GM19372 (cell line): ENCODE measurements around the gene SLC25A39.

Experiments
- ATAC-seq: cut with Tn5 transposase; IDR thresholded peaks from one replicate; pipeline ENCODE4 v1.9.1; 2021; ENCODE audit warnings: mild to moderate bottlenecking, low read depth, moderate library complexity; ENCODE audit not compliant: unreplicated experiment

SLC25A39 gene

DNA sequence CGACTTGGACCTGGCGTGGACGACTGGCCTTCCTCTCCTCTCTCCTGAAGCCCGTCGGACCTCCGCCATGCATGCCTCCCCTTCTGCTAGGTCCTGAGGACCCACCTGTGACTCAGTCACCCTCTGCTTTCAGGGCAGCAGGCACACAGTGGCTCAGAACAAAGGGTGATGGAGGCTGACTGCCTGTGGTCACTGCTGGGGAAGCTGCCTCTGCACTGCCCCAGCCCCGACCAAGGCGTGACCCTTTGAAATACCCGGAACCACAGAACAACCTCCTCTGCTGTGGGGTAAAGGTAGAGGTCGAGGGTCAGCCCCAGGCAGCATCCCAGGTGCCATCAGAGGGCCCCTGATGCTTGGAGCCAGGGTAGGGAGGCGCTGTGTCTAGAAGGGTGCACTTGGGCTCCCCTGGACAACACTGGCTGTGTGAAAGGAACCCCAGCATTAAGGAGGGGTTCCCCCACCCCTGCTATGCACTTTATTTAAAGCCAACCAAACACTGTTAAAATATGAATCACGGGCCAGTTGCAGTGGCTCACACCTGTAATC lies 44.2 kb downstream of the SLC25A39 start:
- ATAC-seq: no peak

DNA sequence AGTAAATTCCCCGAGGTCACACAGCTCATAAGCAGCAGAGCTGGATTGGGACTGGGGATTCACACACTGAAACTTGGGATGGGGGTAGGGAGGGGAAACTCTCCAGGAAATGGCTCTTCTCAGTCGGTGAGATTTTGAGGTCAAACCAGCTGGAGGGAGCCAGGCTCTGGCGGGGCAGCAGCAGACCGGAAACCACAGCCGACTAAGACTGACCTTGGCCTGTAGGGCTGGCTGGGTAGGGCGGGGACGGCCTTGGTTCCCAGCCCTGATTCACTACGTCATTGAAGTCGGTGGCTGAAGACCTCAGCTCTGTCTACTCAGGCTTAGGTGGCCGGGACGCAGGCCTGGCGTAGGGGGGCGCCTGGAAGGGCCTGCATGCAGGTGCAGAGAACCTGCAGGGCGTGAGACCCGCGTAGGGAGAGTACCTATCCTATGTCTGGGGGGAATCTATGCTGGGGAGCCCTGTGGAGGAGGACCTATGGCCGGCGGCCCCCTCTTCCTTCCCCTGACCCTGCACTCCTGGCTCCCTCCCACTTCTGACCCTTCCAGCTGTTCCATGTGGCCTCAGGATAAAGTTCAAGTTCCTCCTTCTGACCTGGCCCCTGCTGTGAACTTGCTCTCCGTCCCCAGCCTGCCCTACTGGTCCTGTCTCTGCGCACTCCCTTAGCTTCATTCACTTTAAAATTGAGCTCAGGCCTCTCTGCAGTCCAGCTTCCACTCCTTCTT lies 44.8 kb downstream of the SLC25A39 start:
- ATAC-seq: peak; percentile 65

DNA sequence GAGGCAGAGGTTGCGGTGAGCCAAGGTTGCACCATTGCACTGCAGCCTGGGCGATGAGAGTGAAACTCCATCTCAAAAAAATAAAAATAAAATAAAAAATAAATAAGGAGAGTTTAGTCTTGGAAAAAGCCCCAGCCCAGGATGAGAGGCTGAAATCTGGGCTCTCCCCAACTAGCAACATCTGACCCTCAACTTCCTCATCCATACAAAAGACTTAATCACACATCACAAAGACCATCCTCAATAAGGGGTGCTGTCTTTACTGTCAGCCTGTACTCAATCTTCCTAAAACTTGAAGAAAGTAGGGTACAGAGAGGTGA lies 45.3 kb downstream of the SLC25A39 start:
- ATAC-seq: no peak

- ATAC-seq: no peak
Observed at GRCh38 chr17:44277976-44278375, 46.6 kb downstream of the SLC25A39 start.

- no peak for ATAC-seq
Observed at GRCh38 chr17:44273607-44274006, 51.0 kb downstream of the SLC25A39 start.

- no peak for ATAC-seq
Observed at GRCh38 chr17:44272954-44273353, 51.7 kb downstream of the SLC25A39 start.

- ATAC-seq: no peak
Observed at GRCh38 chr17:44272321-44272951, 52.2 kb downstream of the SLC25A39 start.
